GM12878 (cell line): ENCODE data around the gene CDK2. TPM values are rescaled to one million over a fixed set of nuclear protein-coding genes. Genes with fewer than 3 reads are reported as not detected.

Experiments
- ATF2 ChIP-seq: IDR thresholded peaks from 2 replicates; pipeline ENCODE4 v1.6.1; 2012; ENCODE audit warnings: low read length, inconsistent platforms
- BCLAF1 ChIP-seq: fragments of 450-650 bp; IDR thresholded peaks from 2 replicates; pipeline ENCODE4 v1.6.1; 2017; ENCODE audit warnings: antibody characterized with exemption, mild to moderate bottlenecking, moderate library complexity
- BRCA1 ChIP-seq: IDR thresholded peaks from 2 replicates; pipeline ENCODE4 v1.6.1; 2011; ENCODE audit warnings: low read depth, low read length, improper control_type of control experiment
- MEF2A ChIP-seq: IDR thresholded peaks from 2 replicates; pipeline ENCODE4 v1.6.1; 2011; ENCODE audit warnings: low read depth, mild to moderate bottlenecking, low read length, moderate library complexity; ENCODE audit not compliant: insufficient read depth
- MTA3 ChIP-seq: IDR thresholded peaks from 2 replicates; pipeline ENCODE4 v1.6.1; 2012; ENCODE audit warnings: low read length, inconsistent platforms, borderline replicate concordance
- MYC ChIP-seq: IDR thresholded peaks from 2 replicates; pipeline ENCODE4 v1.6.1; 2011; ENCODE audit warnings: mild to moderate bottlenecking, low read length, moderate library complexity, inconsistent platforms; ENCODE audit not compliant: insufficient read depth, insufficient replicate concordance, insufficient read length, severe bottlenecking
- NR2C1 ChIP-seq: fragments of 450-650 bp; IDR thresholded peaks from 2 replicates; pipeline ENCODE4 v1.6.1; 2017; ENCODE audit warnings: antibody characterized with exemption, mild to moderate bottlenecking, moderate library complexity
- PKNOX1 ChIP-seq: fragments of 450-650 bp; IDR thresholded peaks from 2 replicates; pipeline ENCODE4 v1.6.1; 2016; ENCODE audit warnings: mild to moderate bottlenecking
- SMAD1 ChIP-seq: fragments of 450-650 bp; IDR thresholded peaks from 2 replicates; pipeline ENCODE4 v1.6.1; 2018; ENCODE audit warnings: mild to moderate bottlenecking, low read depth; ENCODE audit not compliant: partially characterized antibody
- SUPT20H ChIP-seq: IDR thresholded peaks from 2 replicates; pipeline ENCODE4 v1.6.1; 2011; ENCODE audit warnings: low read depth, mild to moderate bottlenecking, low read length, moderate library complexity, borderline replicate concordance; ENCODE audit not compliant: control insufficient read depth
- TCF3 ChIP-seq: IDR thresholded peaks from 2 replicates; pipeline ENCODE4 v1.6.1; 2012; ENCODE audit warnings: low read depth, mild to moderate bottlenecking, low read length, borderline replicate concordance; ENCODE audit not compliant: insufficient read depth
- ZNF592 ChIP-seq: fragments of 450-650 bp; IDR thresholded peaks from 2 replicates; pipeline ENCODE4 v1.6.1; 2017; ENCODE audit warnings: mild to moderate bottlenecking, moderate library complexity
- ZNF687 ChIP-seq: fragments of 450-650 bp; IDR thresholded peaks from 2 replicates; pipeline ENCODE4 v1.6.1; 2017; ENCODE audit warnings: mild to moderate bottlenecking, moderate library complexity
- polyA plus RNA-seq, 11 experiments: library from polyadenylated mRNA; depleted of rRNA in 4 of 11; unstranded in 6 of 11; stranded (reverse) in 5 of 11; fragments of >200 nt; fragmentation: Nextera tagmentation in 4 of 11; fragmentation: Illumina TruSeq in 1 of 11; extraction: Ambion mirVana in 4 of 11; extraction: Trizol in 1 of 11; gene quantifications; 1 replicate in 1 of 11; 2 replicates in 10 of 11; pipeline versions ENCODE4 v1.2.1 to v1.2.3, GENCODE V29; 2011 to 2016; ENCODE audit warnings: inconsistent platforms in 2 of 11, missing spikeins in 2 of 11, low read depth in 1 of 11
- total RNA-seq, 4 experiments: library from RNA; depleted of rRNA in 3 of 4; stranded (reverse); fragments of >200 nt in 3 of 4; fragmentation: Illumina TruSeq in 1 of 4; extraction: Trizol in 1 of 4; gene quantifications; 2 replicates each; pipeline versions ENCODE4 v1.2.1 to v1.2.3, GENCODE V29; 2013 to 2021

Gene CDK2
- total and polyA plus RNA-seq, 10 of the 15 experiments (the other 5 are each of a cell fraction or from before 2014, with no cell fraction given) = 13.1 to 138 (median 82.2) TPM

GRCh38 chr12:55973599-55974307 is 7.1 kb downstream of the CDK2 start, which contains the start of gene RAB5B (continued):
- TF ChIP-seq ZNF592 (no peak), MYC (no peak), NR2C1 (peak; percentile 64), BRCA1 (0 out of 2 replicates have a peak, but pooled peaks have one; percentile 11), PKNOX1 (peak; percentile 100), ZNF687 (no peak), MEF2A (no peak), SUPT20H (no peak), TCF3 (peak; percentile 67; the same call in 1 of the 2 replicates), SMAD1 (peak; percentile 46), BCLAF1 (no peak), ATF2 (no peak), MTA3 (no peak; the same call in 1 of the 2 replicates)
